HG03575 (cell line): ENCODE measurements around the gene SNCB.

ENCODE experiments used
- ATAC-seq: cut with Tn5 transposase; IDR thresholded peaks from one replicate; pipeline ENCODE4 v1.9.1; 2021; ENCODE audit not compliant: unreplicated experiment, insufficient number of reproducible peaks, low FRiP score; ENCODE audit errors: extremely low read depth

SNCB gene

GRCh38 chr5:176629317-176629852, 949 bp downstream of the SNCB start:
- no peak for ATAC-seq

DNA sequence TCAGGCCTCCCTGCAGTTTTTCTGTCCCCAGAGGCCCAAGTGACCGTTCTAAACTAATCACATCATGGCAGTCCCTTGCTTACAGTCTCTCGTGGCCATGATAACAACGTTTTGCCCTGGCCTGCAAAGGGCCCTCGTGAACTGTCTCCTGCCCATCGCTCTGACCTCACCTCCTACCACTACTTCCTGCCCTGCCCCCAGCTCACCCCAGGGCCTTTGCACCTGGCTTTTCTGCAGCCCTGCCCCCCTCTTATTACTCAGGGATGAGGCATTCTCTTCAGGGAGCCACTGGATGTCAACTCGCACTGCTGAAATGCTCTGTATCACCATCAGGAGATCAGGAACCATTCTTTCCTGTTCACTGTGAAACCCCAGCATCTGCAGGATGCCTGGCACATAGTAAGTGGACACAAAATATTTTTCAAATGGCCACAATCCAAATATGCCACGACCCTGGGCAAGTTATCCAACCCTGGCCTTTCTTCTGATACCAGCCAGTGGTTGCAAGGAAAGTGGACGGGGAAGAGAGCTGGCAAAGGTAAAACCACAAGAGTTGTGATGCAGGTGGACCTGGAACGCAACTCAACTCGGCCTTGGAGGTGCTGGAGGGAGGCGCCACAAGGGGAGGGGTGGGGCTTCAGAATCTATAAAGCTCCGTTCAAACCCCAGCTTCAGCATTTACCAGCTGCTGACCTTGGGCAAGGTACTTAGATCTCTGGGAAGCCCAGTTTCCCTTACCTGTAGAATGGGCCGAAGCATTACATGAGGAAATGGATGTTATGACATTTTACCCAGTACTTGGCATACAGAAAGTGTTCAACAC, 1.7 kb downstream of the SNCB start:
- no peak for ATAC-seq

- no peak for ATAC-seq
These were observed 2.8 kb downstream of the SNCB start for GRCh38 chr5:176627582-176627981.

DNA sequence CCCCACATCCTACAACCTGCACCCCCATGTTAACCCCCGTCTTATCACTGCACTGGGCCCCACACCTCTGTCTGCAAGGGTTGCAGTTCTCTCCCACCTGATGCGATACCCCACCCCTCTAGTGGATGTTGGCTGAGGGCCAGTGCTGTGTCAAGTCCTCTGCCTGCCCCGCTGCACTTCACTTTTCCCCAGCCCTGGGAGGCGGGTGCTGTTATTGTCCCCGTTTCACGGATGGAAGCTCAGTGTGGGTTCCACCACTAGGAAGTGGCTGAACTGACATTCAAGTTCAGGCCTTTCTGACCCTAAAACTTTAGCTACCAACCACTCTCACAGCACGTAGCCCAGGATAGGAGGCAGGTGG, 3.5 kb downstream of the SNCB start:
- ATAC-seq, result no peak

DNA sequence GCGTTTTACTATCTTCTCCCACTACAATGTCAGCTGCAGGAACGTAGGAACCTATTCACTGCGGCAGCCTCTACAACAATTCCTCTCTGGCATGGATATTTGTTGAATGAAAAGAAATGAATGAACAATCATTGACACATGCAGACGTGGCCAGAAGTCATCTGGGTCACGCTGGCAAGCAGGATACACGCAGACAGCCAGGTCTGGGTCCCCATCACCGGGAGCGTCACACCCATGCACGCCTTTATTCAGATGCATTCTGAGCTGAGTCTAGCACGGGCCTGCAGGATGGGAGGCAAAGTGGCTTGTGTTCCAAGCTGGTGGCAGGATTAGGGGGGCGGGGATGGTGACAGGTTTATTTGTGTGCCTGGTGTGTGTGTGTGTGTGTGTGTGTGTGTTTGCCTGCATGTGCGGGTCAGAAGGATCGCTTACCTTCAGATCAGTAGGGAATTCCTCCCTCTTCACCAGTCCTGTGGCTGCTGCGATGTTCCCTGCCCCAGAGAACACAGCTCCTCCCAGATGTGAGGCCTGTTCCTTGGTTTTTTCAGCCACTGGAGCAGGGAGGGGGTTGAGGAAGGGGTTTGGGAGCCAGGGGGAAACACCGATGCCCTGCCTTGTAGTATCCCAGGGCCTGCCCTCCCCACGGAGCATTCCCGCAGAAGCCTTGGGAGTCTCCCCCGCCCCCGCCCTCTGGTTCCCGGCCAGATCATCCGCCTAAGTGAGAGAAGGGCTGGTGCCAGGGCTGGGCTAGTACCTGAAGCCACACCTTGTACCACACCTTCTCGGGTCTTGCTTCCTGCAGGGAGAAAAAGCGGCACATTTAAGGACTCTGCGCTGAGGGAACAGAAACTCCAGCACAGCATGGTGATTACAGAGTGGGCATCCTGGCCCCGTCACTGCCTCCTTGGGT, 4.1 kb downstream of the SNCB start:
- no peak for ATAC-seq

DNA sequence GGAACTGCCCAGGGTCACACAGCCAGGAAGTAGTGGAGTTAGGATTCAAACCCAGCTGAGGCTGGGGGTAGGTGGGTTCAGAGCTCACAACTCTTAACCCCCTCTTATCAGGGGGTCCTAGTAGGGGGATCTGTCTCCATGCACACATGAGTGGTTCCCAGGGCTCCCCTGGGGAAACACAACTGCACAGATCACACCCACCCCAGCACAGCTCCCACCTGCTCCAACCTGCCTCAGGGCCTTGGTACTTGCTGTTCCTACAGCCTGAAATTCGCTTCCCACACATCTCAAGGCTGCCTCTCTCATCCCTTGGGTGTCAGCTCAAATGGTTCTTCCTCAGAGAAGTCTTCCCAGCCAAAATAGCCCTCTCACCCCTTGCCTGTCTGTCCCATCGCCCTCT, 4.8 kb downstream of the SNCB start:
- no peak for ATAC-seq

DNA sequence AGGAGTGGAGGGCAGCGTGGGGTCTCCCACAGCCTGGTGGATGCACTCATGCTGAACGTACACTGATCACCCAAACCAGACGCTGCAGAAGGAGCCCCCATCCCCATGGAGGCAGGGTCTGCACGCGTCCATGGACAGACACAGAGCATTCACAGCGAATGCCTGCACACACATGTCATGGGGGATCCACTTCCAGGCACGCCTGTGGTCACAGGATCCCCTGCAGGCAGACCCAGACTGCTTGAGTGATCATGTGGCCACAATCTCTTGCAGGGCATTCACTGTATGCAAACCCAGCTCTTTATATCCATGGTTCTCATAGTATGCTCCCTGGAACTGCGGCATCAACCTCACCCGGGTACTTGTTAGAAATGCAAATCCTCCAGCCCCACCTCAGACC, 5.4 kb downstream of the SNCB start:
- no peak for ATAC-seq

DNA sequence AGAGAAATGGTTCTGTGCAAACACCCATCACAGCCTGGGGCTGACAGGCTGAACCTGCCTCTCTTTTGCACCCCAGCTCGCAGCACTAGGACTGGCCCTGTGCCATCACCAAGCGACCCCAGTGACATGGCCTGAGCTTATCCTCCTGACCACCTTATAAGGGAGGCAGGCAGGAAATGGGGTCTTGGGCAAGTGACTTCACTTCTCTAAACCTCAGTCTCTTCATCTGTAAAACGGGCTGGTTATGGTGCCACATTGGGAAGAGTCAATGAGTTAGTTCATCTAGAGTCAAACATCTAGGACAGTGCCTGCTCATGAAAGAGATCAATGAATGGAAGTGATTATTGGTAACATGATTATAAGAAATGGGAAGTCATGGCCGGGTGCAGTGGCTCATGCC, 6.2 kb downstream of the SNCB start:
- ATAC-seq, result no peak

- no peak for ATAC-seq
These were observed 8.7 kb downstream of the SNCB start for GRCh38 chr5:176621661-176622079.

- no peak for ATAC-seq
These were observed 9.9 kb downstream of the SNCB start for GRCh38 chr5:176620333-176620981.

GRCh38 chr5:176619569-176620332, 10.6 kb downstream of the SNCB start:
- ATAC-seq, result no peak

DNA sequence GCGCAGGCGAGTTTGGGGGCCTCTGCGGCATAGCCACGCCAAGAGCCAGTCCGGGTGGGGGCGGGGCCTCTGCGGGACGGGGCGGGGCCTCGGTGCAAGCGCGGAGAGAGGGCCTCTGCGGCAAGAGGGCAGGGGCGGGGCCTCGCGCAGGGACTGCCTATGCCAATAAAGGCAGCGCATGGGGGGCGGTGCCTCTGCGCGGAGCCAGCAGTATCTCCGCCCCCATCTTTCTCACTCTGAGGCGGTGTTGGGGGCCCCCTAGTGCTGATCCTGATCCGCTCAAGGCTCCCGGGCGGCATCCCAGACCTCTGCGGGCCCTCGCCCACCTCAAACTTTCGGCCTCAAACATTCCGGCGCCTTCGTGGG, 11.1 kb downstream of the SNCB start:
- ATAC-seq, result no peak

GRCh38 chr5:176618783-176619182, 11.6 kb downstream of the SNCB start:
- ATAC-seq, result no peak

DNA sequence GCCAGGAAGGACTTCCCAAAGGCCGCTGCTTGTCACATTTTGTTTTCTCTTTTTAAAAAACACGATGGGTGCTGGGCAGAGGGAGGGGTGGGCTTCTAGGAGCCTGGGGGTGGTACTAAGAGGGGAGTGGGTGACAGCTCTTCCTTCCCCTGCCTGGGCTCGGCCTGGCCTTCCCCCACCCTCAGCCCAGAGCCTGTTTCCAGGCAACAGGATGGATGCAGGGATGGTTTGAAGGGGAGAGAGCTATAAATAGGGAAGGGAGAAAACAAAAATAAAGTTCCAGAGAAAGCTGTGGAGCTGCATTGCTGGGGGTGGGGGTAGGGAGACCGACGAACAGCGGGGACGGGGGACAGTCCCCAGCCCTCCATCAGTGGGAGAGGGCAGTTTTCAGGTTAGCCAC, 13.8 kb downstream of the SNCB start:
- ATAC-seq, result no peak

- no peak for ATAC-seq
These were observed 15.4 kb downstream of the SNCB start for GRCh38 chr5:176614805-176615478.

- ATAC-seq, result no peak
These were observed 17.5 kb downstream of the SNCB start for GRCh38 chr5:176612855-176613254.

DNA sequence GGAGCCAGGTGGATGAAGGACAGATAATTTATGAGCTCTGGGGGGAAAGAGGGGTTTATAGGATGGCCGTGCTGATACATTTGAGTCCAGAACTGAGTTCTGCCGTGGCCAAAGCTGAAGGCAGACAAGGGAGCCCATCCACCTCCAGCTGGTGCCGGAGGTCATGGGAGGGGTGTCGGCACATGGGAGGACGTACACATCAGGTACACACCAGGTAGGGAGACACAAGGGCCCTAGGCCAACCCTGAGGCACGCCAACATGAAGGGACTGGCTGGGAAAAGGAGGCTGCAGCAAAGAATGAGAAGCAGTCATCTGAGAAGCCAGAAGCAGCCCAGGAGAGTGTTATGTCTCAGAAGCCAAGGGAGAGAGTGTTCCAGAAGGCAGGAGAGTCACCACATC, 18.3 kb downstream of the SNCB start:
- ATAC-seq, result no peak

- no peak for ATAC-seq
These were observed 18.9 kb downstream of the SNCB start for GRCh38 chr5:176611435-176611834.
